ENCODE data around the gene ZNF280B.

Gene ZNF280B

DNA sequence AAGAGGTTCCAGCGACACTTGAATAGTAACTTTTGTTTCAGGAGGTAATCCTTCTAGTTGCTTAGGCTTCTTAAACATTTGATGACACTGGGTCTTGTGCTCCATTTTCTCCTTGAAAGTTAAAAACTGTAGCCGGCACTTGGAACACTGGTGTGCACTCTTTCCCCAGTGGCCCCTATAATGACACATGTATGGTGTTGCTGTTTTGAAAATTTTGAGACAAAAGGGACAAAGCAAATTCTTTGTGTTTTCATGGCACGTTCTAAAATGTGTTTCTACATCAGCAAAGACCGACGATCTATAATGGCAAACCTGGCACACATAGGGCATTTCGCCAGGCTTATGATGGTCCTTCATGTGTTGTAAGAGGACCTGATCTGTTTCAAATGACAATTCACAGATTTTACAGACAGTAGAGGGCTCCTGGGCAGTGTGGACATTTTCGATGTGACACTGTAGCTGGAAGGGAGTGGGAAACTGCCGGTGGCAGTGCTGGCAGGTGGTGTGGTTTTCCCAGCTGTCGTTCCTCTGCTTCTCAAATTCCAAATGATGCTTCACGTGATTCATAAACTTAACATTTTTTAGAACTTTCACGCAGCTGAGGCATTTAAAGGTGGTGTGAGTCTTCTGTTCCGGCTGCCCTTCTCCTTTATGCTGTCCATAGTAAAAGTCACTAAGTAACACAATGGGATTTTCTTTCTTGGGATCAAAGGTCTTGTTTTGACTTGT, 20.5 kb downstream of the ZNF280B start:
- CTCF ChIA-PET: interaction anchor here (0.9 to 1.8 kb wide), 3 partner anchors 9 to 26 kb away, joined by 3 to 7 read pairs (median 3); no protein-coding TSS in a partner anchor
- H3K27ac ChIP-seq (ENCODE audit: insufficient read depth in 1 of 2, low read depth in 1 of 2, low read length in 2 of 2, poor library complexity in 1 of 2, severe bottlenecking in 2 of 2): no peak overlapping the region

DNA sequence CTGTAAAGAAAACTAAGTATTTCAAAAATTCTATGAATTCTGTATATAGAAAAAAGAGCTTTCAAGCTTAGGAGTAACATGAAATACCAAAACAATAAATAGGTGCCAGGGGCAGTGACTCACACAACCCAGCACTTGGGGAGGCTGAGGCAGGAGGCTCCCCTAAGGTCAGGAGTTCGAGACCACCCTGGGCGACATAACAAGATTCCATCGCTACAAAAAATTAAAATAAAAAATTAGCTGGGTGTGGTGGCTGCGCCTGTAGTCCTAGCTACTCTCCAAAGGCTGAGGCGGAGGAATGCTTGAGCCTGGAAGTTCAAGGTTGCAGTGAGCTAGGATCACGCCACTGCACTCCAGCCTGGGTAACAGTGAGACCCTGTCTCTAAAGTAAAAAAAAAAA, 21.5 kb downstream of the ZNF280B start:
- Histone ChIP-seq H3K36me3 (ENCODE audit: control insufficient read depth in 4 of 4, insufficient read depth in 4 of 4, low read length in 3 of 4) (peaks cover 0 to 36% (median 10%) of the 10 kb centered on the region in 4 experiments), H3K4me1 (ENCODE audit: control extremely low read depth in 1 of 4, control insufficient read depth in 4 of 4, insufficient read depth in 4 of 4, low read length in 3 of 4) (no peaks in the 10 kb centered on the region), H3K4me3 (ENCODE audit: control insufficient read depth in 1 of 7, extremely low read depth in 1 of 7, insufficient read depth in 4 of 7, low read depth in 2 of 7, low read length in 6 of 7) (no peak overlapping the region), H3K9me3 (ENCODE audit: control extremely low read depth in 1 of 5, control insufficient read depth in 4 of 5, insufficient read depth in 2 of 5, low read depth in 1 of 5, low read length in 4 of 5) (no peaks in the 10 kb centered on the region), H3K27me3 (replicated peaks in 2 of 5; ENCODE audit: control insufficient read depth in 4 of 5, insufficient read depth in 5 of 5, low read length in 4 of 5) (no peaks in the 10 kb centered on the region), H3K27ac (ENCODE audit: insufficient read depth in 1 of 2, low read depth in 1 of 2, low read length in 2 of 2, poor library complexity in 1 of 2, severe bottlenecking in 2 of 2) (no peak overlapping the region)
- WGBS (ENCODE audit: insufficient coverage): no CpG with 5 or more reads among the region's 6 CpGs
- CTCF ChIA-PET: no interaction called here
- DNase-seq: no peak
- POLR2A ChIA-PET: no interaction called here

More for the DNA sequence above, 20.5 kb downstream of the ZNF280B start:
- peaks cover 0 to 40% (median 12%) of the 10 kb centered on the region in 4 experiments for H3K36me3 ChIP-seq (ENCODE audit: control insufficient read depth in 4 of 4, insufficient read depth in 4 of 4, low read length in 3 of 4)
- WGBS (ENCODE audit: insufficient coverage): 97% methylated on average over 7 of the region's 12 CpGs
- H3K4me3 ChIP-seq (ENCODE audit: control insufficient read depth in 1 of 7, extremely low read depth in 1 of 7, insufficient read depth in 4 of 7, low read depth in 2 of 7, low read length in 6 of 7): no peak overlapping the region
- no peaks in the 10 kb centered on the region for H3K9me3 ChIP-seq (ENCODE audit: control extremely low read depth in 1 of 5, control insufficient read depth in 4 of 5, insufficient read depth in 2 of 5, low read depth in 1 of 5, low read length in 4 of 5)
- no peaks in the 10 kb centered on the region for H3K4me1 ChIP-seq (ENCODE audit: control extremely low read depth in 1 of 4, control insufficient read depth in 4 of 4, insufficient read depth in 4 of 4, low read length in 3 of 4)
- no peak for DNase-seq
- H3K27me3 ChIP-seq (replicated peaks in 2 of 5; ENCODE audit: control insufficient read depth in 4 of 5, insufficient read depth in 5 of 5, low read length in 4 of 5): no peaks in the 10 kb centered on the region
- POLR2A ChIA-PET: no interaction called here

DNA sequence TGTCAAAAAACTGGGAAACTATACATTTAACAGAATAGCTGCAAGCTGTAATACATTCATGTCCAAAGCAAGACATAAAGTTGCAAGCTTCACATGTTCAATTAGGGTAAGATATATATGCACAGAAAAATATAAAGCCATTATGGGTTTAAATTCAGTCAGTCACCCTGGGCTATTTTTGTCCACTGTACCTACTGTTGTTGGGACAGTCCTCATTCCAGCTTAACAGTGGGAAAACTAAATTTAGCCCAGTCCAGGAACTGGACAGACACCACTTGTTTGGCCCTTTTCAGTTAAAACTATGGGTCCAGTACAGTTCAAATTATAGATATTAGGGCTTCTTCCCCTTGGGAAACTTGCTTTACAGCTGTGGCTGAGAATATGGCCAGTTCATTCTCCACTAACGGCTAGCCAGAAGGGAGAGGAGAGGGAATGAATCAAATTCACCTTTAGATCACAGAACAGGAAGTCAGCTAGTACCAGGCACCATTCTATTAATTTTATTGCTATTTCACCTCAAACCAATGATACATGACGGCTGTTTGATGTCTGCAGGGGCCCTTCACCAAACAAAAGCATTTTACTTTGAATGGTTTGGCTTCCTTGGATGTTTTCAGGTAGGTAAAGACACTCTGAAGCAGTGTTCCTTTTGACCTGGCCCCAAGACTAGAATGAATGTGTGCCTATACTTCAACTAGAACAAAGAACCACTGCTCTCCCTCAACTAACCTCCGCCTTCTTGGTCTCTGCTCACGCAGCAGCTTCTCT, 22.2 kb downstream of the ZNF280B start:
- POLR2A ChIA-PET: no interaction called here
- peaks cover 0 to 31% (median 8%) of the 10 kb centered on the region in 4 experiments for H3K36me3 ChIP-seq (ENCODE audit: control insufficient read depth in 4 of 4, insufficient read depth in 4 of 4, low read length in 3 of 4)
- H3K4me1 ChIP-seq (ENCODE audit: control extremely low read depth in 1 of 4, control insufficient read depth in 4 of 4, insufficient read depth in 4 of 4, low read length in 3 of 4): no peaks in the 10 kb centered on the region
- no peak overlapping the region for H3K27ac ChIP-seq (ENCODE audit: insufficient read depth in 1 of 2, low read depth in 1 of 2, low read length in 2 of 2, poor library complexity in 1 of 2, severe bottlenecking in 2 of 2)
- no peaks in the 10 kb centered on the region for H3K9me3 ChIP-seq (ENCODE audit: control extremely low read depth in 1 of 5, control insufficient read depth in 4 of 5, insufficient read depth in 2 of 5, low read depth in 1 of 5, low read length in 4 of 5)
- no peak for DNase-seq
- H3K4me3 ChIP-seq (ENCODE audit: control insufficient read depth in 1 of 7, extremely low read depth in 1 of 7, insufficient read depth in 4 of 7, low read depth in 2 of 7, low read length in 6 of 7): no peak overlapping the region
- CTCF ChIA-PET: no interaction called here
- H3K27me3 ChIP-seq (replicated peaks in 2 of 5; ENCODE audit: control insufficient read depth in 4 of 5, insufficient read depth in 5 of 5, low read length in 4 of 5): no peaks in the 10 kb centered on the region
- 87% methylated on average over 3 of the region's 4 CpGs for WGBS (ENCODE audit: insufficient coverage)

DNA sequence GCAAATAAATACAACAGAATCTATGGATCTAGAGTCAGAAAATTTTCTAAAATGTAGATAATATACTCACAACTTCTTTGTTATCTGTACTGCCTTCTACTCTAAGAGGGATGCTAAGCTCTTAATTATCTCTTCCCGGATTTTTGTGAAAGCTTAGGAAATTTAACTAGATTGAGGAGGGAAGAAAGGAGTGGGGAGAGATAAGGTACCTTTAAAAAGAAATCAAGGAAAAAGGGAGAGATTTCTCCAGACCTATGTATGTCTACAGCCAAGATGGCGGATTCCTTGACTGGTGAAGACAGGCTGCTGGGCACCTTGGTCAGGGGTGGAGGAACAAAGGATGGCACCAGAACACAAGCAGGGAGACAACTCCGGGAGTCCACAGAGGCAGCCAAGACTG, 23.0 kb downstream of the ZNF280B start:
- H3K27me3 ChIP-seq (replicated peaks in 2 of 5; ENCODE audit: control insufficient read depth in 4 of 5, insufficient read depth in 5 of 5, low read length in 4 of 5): no peaks in the 10 kb centered on the region
- H3K9me3 ChIP-seq (ENCODE audit: control extremely low read depth in 1 of 5, control insufficient read depth in 4 of 5, insufficient read depth in 2 of 5, low read depth in 1 of 5, low read length in 4 of 5): no peaks in the 10 kb centered on the region
- CTCF ChIA-PET: no interaction called here
- POLR2A ChIA-PET: no interaction called here
- 89% methylated on average over 3 of the region's 3 CpGs for WGBS (ENCODE audit: insufficient coverage)
- no peak overlapping the region for H3K4me3 ChIP-seq (ENCODE audit: control insufficient read depth in 1 of 7, extremely low read depth in 1 of 7, insufficient read depth in 4 of 7, low read depth in 2 of 7, low read length in 6 of 7)
- no peaks in the 10 kb centered on the region for H3K4me1 ChIP-seq (ENCODE audit: control extremely low read depth in 1 of 4, control insufficient read depth in 4 of 4, insufficient read depth in 4 of 4, low read length in 3 of 4)
- no peak overlapping the region for H3K27ac ChIP-seq (ENCODE audit: insufficient read depth in 1 of 2, low read depth in 1 of 2, low read length in 2 of 2, poor library complexity in 1 of 2, severe bottlenecking in 2 of 2)
- peaks cover 0 to 31% (median 8%) of the 10 kb centered on the region in 4 experiments for H3K36me3 ChIP-seq (ENCODE audit: control insufficient read depth in 4 of 4, insufficient read depth in 4 of 4, low read length in 3 of 4)
- DNase-seq: no peak

DNA sequence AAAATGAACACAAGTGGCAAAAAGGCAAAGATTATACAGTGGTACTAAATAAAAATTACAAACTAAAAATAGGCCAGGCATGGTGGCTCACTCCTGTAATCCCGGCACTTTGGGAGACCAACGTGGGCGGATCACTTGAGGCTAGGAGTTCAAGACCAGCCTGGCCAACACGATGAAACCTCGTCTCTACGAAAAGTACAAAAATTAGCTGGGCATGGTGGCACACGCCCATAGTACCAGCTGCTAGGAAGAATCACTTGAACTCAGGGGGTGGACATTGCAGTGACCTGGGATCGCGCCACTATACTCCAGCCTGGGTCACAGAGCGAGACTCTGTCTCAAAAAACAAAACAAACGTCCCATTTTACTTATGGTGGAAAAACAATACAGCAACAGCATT, 24.5 kb downstream of the ZNF280B start:
- Histone ChIP-seq H3K27ac (ENCODE audit: insufficient read depth in 1 of 2, low read depth in 1 of 2, low read length in 2 of 2, poor library complexity in 1 of 2, severe bottlenecking in 2 of 2) (no peak overlapping the region), H3K9me3 (ENCODE audit: control extremely low read depth in 1 of 5, control insufficient read depth in 4 of 5, insufficient read depth in 2 of 5, low read depth in 1 of 5, low read length in 4 of 5) (no peaks in the 10 kb centered on the region), H3K36me3 (ENCODE audit: control insufficient read depth in 4 of 4, insufficient read depth in 4 of 4, low read length in 3 of 4) (peaks cover 0 to 25% (median 7%) of the 10 kb centered on the region in 4 experiments), H3K4me1 (ENCODE audit: control extremely low read depth in 1 of 4, control insufficient read depth in 4 of 4, insufficient read depth in 4 of 4, low read length in 3 of 4) (no peaks in the 10 kb centered on the region), H3K27me3 (replicated peaks in 2 of 5; ENCODE audit: control insufficient read depth in 4 of 5, insufficient read depth in 5 of 5, low read length in 4 of 5) (no peaks in the 10 kb centered on the region), H3K4me3 (ENCODE audit: control insufficient read depth in 1 of 7, extremely low read depth in 1 of 7, insufficient read depth in 4 of 7, low read depth in 2 of 7, low read length in 6 of 7) (no peak overlapping the region)
- CTCF ChIA-PET: interaction anchor here (0.7 kb wide), 1 partner anchor 37 kb away, joined by 3 read pairs; no protein-coding TSS in a partner anchor
- POLR2A ChIA-PET: no interaction called here
- DNase-seq: no peak
- WGBS (ENCODE audit: insufficient coverage): 99% methylated on average over 7 of the region's 11 CpGs

DNA sequence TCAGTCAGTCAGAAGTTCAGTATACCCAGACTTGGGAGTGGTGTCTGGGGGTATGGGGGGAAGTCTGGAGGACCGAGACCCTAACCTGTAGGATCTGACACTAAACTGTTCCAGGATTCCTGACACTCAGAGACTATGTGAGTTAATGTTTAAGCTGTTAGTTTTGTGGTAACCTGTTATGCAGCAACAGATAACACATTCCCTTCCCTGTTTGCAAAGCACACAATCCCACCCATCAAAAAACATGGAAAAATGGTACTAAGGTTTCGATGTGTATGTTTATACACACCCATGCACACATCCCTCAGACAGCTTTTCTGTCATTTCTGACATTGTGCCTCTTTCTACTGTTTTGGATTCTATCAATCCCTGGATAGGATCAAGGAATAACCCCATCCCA, 27.6 kb downstream of the ZNF280B start:
- WGBS (ENCODE audit: insufficient coverage): no CpG with 5 or more reads among the region's 2 CpGs
- CTCF ChIA-PET: interaction anchor here (0.9 to 1.5 kb wide), 2 partner anchors 16 to 70 kb away, joined by 3 read pairs; no protein-coding TSS in a partner anchor

DNA sequence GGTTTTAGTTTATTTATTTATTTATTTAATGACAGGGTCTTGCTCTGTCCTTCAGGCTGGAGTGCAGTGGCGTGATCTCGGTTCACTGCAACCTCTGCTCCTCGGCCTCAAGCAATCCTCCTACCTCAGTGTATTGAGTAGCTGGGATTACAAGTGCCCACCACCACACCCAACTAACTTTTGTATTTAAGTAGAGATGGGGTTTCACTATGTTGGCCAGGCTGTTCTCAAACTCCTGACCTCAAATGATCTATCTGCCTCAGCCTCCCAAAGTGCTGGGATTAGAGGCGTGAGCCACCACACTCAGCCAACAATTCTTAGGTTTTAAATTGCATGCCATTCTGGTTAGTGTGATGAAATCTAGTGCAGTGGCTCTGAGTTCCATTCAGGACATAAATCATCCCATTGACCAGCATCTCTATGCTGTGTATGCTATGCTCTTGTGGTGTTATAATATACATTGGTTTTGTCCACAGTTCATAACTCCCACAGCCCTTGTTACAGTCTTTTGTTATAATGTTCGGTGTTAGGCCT, 28.5 kb downstream of the ZNF280B start:
- peaks cover 0 to 3% (median 0%) of the 10 kb centered on the region in 4 experiments for H3K36me3 ChIP-seq (ENCODE audit: control insufficient read depth in 4 of 4, insufficient read depth in 4 of 4, low read length in 3 of 4)
- no peaks in the 10 kb centered on the region for H3K4me1 ChIP-seq (ENCODE audit: control extremely low read depth in 1 of 4, control insufficient read depth in 4 of 4, insufficient read depth in 4 of 4, low read length in 3 of 4)
- ChIA-PET CTCF (no interaction called here), POLR2A (no interaction called here)
- H3K27ac ChIP-seq (ENCODE audit: insufficient read depth in 1 of 2, low read depth in 1 of 2, low read length in 2 of 2, poor library complexity in 1 of 2, severe bottlenecking in 2 of 2): no peak overlapping the region
- no peaks in the 10 kb centered on the region for H3K27me3 ChIP-seq (replicated peaks in 2 of 5; ENCODE audit: control insufficient read depth in 4 of 5, insufficient read depth in 5 of 5, low read length in 4 of 5)
- no peaks in the 10 kb centered on the region for H3K9me3 ChIP-seq (ENCODE audit: control extremely low read depth in 1 of 5, control insufficient read depth in 4 of 5, insufficient read depth in 2 of 5, low read depth in 1 of 5, low read length in 4 of 5)
- no peak for DNase-seq
- H3K4me3 ChIP-seq (ENCODE audit: control insufficient read depth in 1 of 7, extremely low read depth in 1 of 7, insufficient read depth in 4 of 7, low read depth in 2 of 7, low read length in 6 of 7): no peak overlapping the region
- WGBS (ENCODE audit: insufficient coverage): 100% methylated on average over 1 of the region's 5 CpGs

More for the DNA sequence above, 27.6 kb downstream of the ZNF280B start:
- Histone ChIP-seq H3K4me3 (ENCODE audit: control insufficient read depth in 1 of 7, extremely low read depth in 1 of 7, insufficient read depth in 4 of 7, low read depth in 2 of 7, low read length in 6 of 7) (no peak overlapping the region), H3K27me3 (replicated peaks in 2 of 5; ENCODE audit: control insufficient read depth in 4 of 5, insufficient read depth in 5 of 5, low read length in 4 of 5) (no peaks in the 10 kb centered on the region), H3K9me3 (ENCODE audit: control extremely low read depth in 1 of 5, control insufficient read depth in 4 of 5, insufficient read depth in 2 of 5, low read depth in 1 of 5, low read length in 4 of 5) (no peaks in the 10 kb centered on the region), H3K27ac (ENCODE audit: insufficient read depth in 1 of 2, low read depth in 1 of 2, low read length in 2 of 2, poor library complexity in 1 of 2, severe bottlenecking in 2 of 2) (no peak overlapping the region), H3K4me1 (ENCODE audit: control extremely low read depth in 1 of 4, control insufficient read depth in 4 of 4, insufficient read depth in 4 of 4, low read length in 3 of 4) (no peaks in the 10 kb centered on the region), H3K36me3 (ENCODE audit: control insufficient read depth in 4 of 4, insufficient read depth in 4 of 4, low read length in 3 of 4) (peaks cover 0 to 3% (median 0%) of the 10 kb centered on the region in 4 experiments)
- DNase-seq: no peak
- POLR2A ChIA-PET: no interaction called here

Data from common myeloid progenitor, CD34-positive (primary cell).